K562 (cell line): ENCODE results near the gene SPDL1. TPM values are rescaled to one million over a fixed set of nuclear protein-coding genes. Genes with fewer than 3 reads are reported as not detected.

Experiments
- ATAC-seq: fragments of 200-7000 bp; cut with Tn5 transposase; 3 replicates; pipeline ENCODE4 v1.9.1; 2020; ENCODE audit warnings: moderate library complexity
- BruUV-seq: library from RNA; stranded (reverse); fragments of 400-500 nt; replicated peaks from 2 replicates; lab custom pipeline; 2021; lab: Mats Ljungman, UMichigan
- CTCF ChIA-PET: fragments of 300-600 bp; formaldehyde crosslinking; extraction: SDS; loops from one replicate; lab custom pipeline; 2021; ENCODE audit warnings: low intra/inter-chr PET ratio; lab: Yijun Ruan, JAX
- POLR2A ChIA-PET: fragments of 300-600, 350-650 bp; sonication (Branson Sonifier 250); formaldehyde crosslinking; extraction: SDS; loops from one replicate; lab custom pipeline; 2021; ENCODE audit warnings: antibody characterized with exemption, inconsistent platforms; lab: Yijun Ruan, JAX
- DNase-seq, 4 experiments: peaks; one replicate each; pipeline versions ENCODE4 v3.0.0 to v3.0.0-alpha.2; 2011 to 2018; ENCODE audit warnings: low spot score in 3 of 4, mixed read lengths in 3 of 4; ENCODE audit errors: extremely low read depth in 1 of 4
- FAIRE-seq: peaks from 2 replicates; lab custom pipeline; 2011; peaks lifted over from hg19 to GRCh38; lab: Jason Lieb, UNC
- H2AFZ ChIP-seq: 2 replicates; pipeline ENCODE4 v1.6.0; 2011; ENCODE audit warnings: low read depth, low read length, control low read depth, inconsistent platforms
- H3K27ac ChIP-seq: fragments of 200-600 bp; 3 replicates; pipeline ENCODE4 v1.8.0; 2011; ENCODE audit warnings: low read depth, mild to moderate bottlenecking, control low read depth, inconsistent platforms, low read length, moderate library complexity, mixed read lengths; ENCODE audit errors: extremely low read depth
- H3K27me3 ChIP-seq, 2 experiments: fragments of 300-600 bp in 1 of 2; 2 replicates in 1 of 2; 3 replicates in 1 of 2; pipeline versions ENCODE4 v1.6.0 to v1.8.0; 2011; ENCODE audit warnings: inconsistent platforms in 2 of 2, low read length in 2 of 2, mild to moderate bottlenecking in 1 of 2, mixed read lengths in 1 of 2, moderate library complexity in 1 of 2; ENCODE audit not compliant: control insufficient read depth in 2 of 2, insufficient read depth in 2 of 2
- H3K36me3 ChIP-seq: fragments of 300-600 bp; 3 replicates; pipeline ENCODE4 v1.8.0; 2011; ENCODE audit warnings: mild to moderate bottlenecking, low read length, inconsistent platforms; ENCODE audit not compliant: control insufficient read depth, insufficient read depth
- H3K4me1 ChIP-seq, 2 experiments: fragments of 200-600 bp in 1 of 2; replicated peaks in 1 of 2; 2 replicates in 1 of 2; 3 replicates in 1 of 2; pipeline versions ENCODE4 v1.5.1 to v1.8.0; 2011; ENCODE audit warnings: inconsistent platforms in 2 of 2, low read length in 2 of 2, mild to moderate bottlenecking in 1 of 2, mixed read lengths in 1 of 2, moderate library complexity in 1 of 2; ENCODE audit not compliant: control insufficient read depth in 2 of 2, insufficient read depth in 2 of 2
- H3K4me2 ChIP-seq: 2 replicates; pipeline ENCODE4 v1.6.1; 2011; ENCODE audit warnings: low read length, control low read depth, inconsistent platforms, mixed read lengths; ENCODE audit not compliant: insufficient read depth
- H3K4me3 ChIP-seq: fragments of 200-600 bp; sonication (generic), shearing (Covaris generic); 2 replicates; pipeline ENCODE4 v1.5.1; 2016; ENCODE audit warnings: control low read depth, inconsistent platforms
- H3K79me2 ChIP-seq: fragments of 200-600 bp; 3 replicates; pipeline ENCODE4 v1.8.0; 2011; ENCODE audit warnings: low read length, inconsistent platforms; ENCODE audit not compliant: control insufficient read depth, insufficient read depth
- H3K9ac ChIP-seq, 2 experiments: 2 replicates each; pipeline versions ENCODE4 v1.6.0 to v1.6.1; 2011; ENCODE audit warnings: low read depth in 2 of 2, low read length in 2 of 2, control low read depth in 1 of 2, inconsistent platforms in 1 of 2, mild to moderate bottlenecking in 1 of 2, mixed read lengths in 1 of 2; ENCODE audit not compliant: insufficient read depth in 1 of 2
- H3K9me1 ChIP-seq: one replicate; pipeline ENCODE4 v1.6.0; 2011; ENCODE audit warnings: inconsistent platforms, mild to moderate bottlenecking, low read length, moderate library complexity; ENCODE audit not compliant: control insufficient read depth, insufficient read depth
- H3K9me3 ChIP-seq: replicated peaks from 2 replicates; pipeline ENCODE4 v1.5.1; 2011; ENCODE audit warnings: low read depth, low read length, inconsistent platforms; ENCODE audit not compliant: control insufficient read depth, insufficient read depth
- H4K20me1 ChIP-seq: replicated peaks from 2 replicates; pipeline ENCODE4 v1.6.1; 2011; ENCODE audit warnings: low read length, inconsistent platforms, mixed read lengths; ENCODE audit not compliant: control insufficient read depth, insufficient read depth
- C11orf30 ChIP-seq: fragments of 450-650 bp; IDR thresholded peaks from 2 replicates; pipeline ENCODE4 v1.6.1; 2016; ENCODE audit warnings: low read depth, mild to moderate bottlenecking
- COPS2 ChIP-seq: fragments of 450-650 bp; conservative IDR thresholded peaks from 2 replicates; pipeline ENCODE4 v1.6.1; 2016; ENCODE audit warnings: mild to moderate bottlenecking, moderate library complexity
- ESRRB ChIP-seq: fragments of 250-450 bp; sonication (Bioruptor Pico); IDR thresholded peaks from 2 replicates; pipeline ENCODE4 v1.5.0; 2020; ENCODE audit warnings: mild to moderate bottlenecking, moderate library complexity, borderline replicate concordance
- ETV5 ChIP-seq: sonication (generic); formaldehyde crosslinking; IDR thresholded peaks from 2 replicates; pipeline ENCODE4 v1.4.0; 2020; ENCODE audit warnings: low read depth, mild to moderate bottlenecking, missing genetic modification reagents
- HDAC2 ChIP-seq: fragments of 450-650 bp; IDR thresholded peaks from 2 replicates; pipeline ENCODE4 v1.6.1; 2016; ENCODE audit warnings: mild to moderate bottlenecking
- KLF1 ChIP-seq: fragments of 450-650 bp; IDR thresholded peaks from 2 replicates; pipeline ENCODE4 v1.6.1; 2016; ENCODE audit warnings: missing genetic modification characterization, missing compliant biosample characterization
- MAZ ChIP-seq, 2 experiments: fragments of 450-650 bp in 1 of 2; sonication (generic) in 1 of 2; formaldehyde crosslinking; IDR thresholded peaks in 1 of 2; conservative IDR thresholded peaks in 1 of 2; 2 replicates each; pipeline versions ENCODE4 v1.4.0 to v1.5.0; 2020; ENCODE audit warnings: mild to moderate bottlenecking in 1 of 2, missing genetic modification reagents in 1 of 2
- SUPT5H ChIP-seq: fragments of 450-650 bp; IDR thresholded peaks from 2 replicates; pipeline ENCODE4 v1.6.1; 2016
- TAL1 ChIP-seq: fragments of 450-650 bp; IDR thresholded peaks from 2 replicates; pipeline ENCODE4 v1.6.1; 2016; ENCODE audit warnings: mild to moderate bottlenecking
- TEAD2 ChIP-seq: fragments of 450-650 bp; IDR thresholded peaks from 2 replicates; pipeline ENCODE4 v1.6.1; 2016; ENCODE audit warnings: missing genetic modification characterization, control low read depth, missing compliant biosample characterization
- ZNF561 ChIP-seq: fragments of 450-650 bp; formaldehyde crosslinking; conservative IDR thresholded peaks from 2 replicates; pipeline ENCODE4 v1.4.0; 2020; ENCODE audit warnings: mild to moderate bottlenecking, moderate library complexity
- ZNF77 ChIP-seq: fragments of 250-450 bp; sonication (Bioruptor Pico); IDR thresholded peaks from 2 replicates; pipeline ENCODE4 v1.5.0; 2020
- WGBS: fragments of 100-300 bp; shearing (Covaris generic); methylation state at CpG from one replicate; pipeline ENCODE4 v1.1.6; 2016; ENCODE audit warnings: low coverage, mixed read lengths; ENCODE audit not compliant: insufficient coverage; ENCODE audit errors: missing lambda C conversion rate; 5-methylcytosine and 5-hydroxymethylcytosine counted together
- in situ Hi-C: fragments of 300-500 bp; cut with MboI; formaldehyde crosslinking; loops from 4 replicates; pipeline ENCODE4 v1.15.0; 2018; ENCODE audit warnings: inconsistent platforms, mixed read lengths
- intact Hi-C: fragments of 100-400 bp; cut with micrococcal nuclease; formaldehyde crosslinking; loops from 2 replicates; pipeline ENCODE4 v1.14.2; 2022
- polyA plus RNA-seq, 8 experiments: library from polyadenylated mRNA; depleted of rRNA in 4 of 8; stranded (reverse) in 5 of 8; unstranded in 3 of 8; fragments of >200 nt; fragmentation: Nextera tagmentation in 2 of 8; fragmentation: Illumina TruSeq in 1 of 8; extraction: Ambion mirVana in 2 of 8; extraction: Trizol in 1 of 8; gene quantifications; 2 replicates each; pipeline versions ENCODE4 v1.2.1 to v1.2.3, GENCODE V29; 2011 to 2014; ENCODE audit warnings: inconsistent platforms in 1 of 8, missing spikeins in 1 of 8
- total RNA-seq, 7 experiments: library from RNA; depleted of rRNA in 6 of 7; stranded (reverse); fragments of >200 nt in 6 of 7; fragmentation: Illumina TruSeq in 2 of 7; extraction: Trizol in 2 of 7; gene quantifications; 2 replicates each; pipeline versions ENCODE4 v1.2.1 to v1.2.3, GENCODE V29; 2011 to 2021; ENCODE audit warnings: low replicate concordance in 1 of 7
- TF ChIP-seq, protein P1 (sequence below): fragments of 200-800 bp; sonication (Bioruptor generic); IDR thresholded peaks from 2 replicates; pipeline ENCODE4 v1.6.1; 2017; ENCODE audit warnings: missing genetic modification characterization, missing compliant biosample characterization

Gene SPDL1
- total and polyA plus RNA-seq, 9 of the 15 experiments (the other 6 are each of a cell fraction or from before 2014, with no cell fraction given) = 32.4 to 59.6 (median 49.0) TPM

DNA sequence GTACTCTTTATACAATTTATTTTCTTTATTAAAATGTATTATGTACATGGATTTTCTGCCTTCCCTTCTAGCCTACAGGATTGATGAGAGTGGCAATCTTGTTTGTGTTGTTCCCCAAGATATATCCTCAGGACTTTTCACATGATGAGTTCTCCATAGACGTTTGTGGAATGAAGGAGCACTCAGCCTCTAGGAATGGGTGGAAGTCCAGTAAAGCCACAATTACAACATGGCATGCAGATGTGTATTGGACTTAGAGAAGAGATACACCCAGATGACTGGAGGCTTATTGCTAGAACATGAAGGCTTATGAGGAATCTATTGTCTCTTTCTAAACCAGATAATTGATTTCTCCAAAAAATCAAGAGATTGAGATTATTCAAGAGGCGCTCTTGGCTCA is 45.3 kb downstream of the SPDL1 start:
- H3K79me2 ChIP-seq = no peaks in the 10 kb centered on the region
- BruUV-seq = no TSS peak
- H3K9me3 ChIP-seq = no peaks in the 10 kb centered on the region
- no peak overlapping the region for H3K4me3 ChIP-seq
- in situ Hi-C loops (no loop called here), intact Hi-C loops (no loop called here)
- no peak overlapping the region for H3K4me2 ChIP-seq
- no peak overlapping the region for H3K27ac ChIP-seq
- no peaks in the 10 kb centered on the region for H3K9me1 ChIP-seq
- POLR2A ChIA-PET = no interaction called here
- H3K36me3 ChIP-seq = no peaks in the 10 kb centered on the region
- no peaks in the 10 kb centered on the region for H4K20me1 ChIP-seq
- CTCF ChIA-PET = no interaction called here
- no peak for ATAC-seq
- no peaks in the 10 kb centered on the region for H3K4me1 ChIP-seq
- no peak for FAIRE-seq
- no peaks in the 10 kb centered on the region for H3K27me3 ChIP-seq
- 7% methylated on average over 2 of the region's 2 CpGs for WGBS
- H3K9ac ChIP-seq = no peak overlapping the region
- no peak for DNase-seq
- TF ChIP-seq, protein P1, sequence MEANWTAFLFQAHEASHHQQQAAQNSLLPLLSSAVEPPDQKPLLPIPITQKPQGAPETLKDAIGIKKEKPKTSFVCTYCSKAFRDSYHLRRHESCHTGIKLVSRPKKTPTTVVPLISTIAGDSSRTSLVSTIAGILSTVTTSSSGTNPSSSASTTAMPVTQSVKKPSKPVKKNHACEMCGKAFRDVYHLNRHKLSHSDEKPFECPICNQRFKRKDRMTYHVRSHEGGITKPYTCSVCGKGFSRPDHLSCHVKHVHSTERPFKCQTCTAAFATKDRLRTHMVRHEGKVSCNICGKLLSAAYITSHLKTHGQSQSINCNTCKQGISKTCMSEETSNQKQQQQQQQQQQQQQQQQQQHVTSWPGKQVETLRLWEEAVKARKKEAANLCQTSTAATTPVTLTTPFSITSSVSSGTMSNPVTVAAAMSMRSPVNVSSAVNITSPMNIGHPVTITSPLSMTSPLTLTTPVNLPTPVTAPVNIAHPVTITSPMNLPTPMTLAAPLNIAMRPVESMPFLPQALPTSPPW (CRISPR knock-in tag) = no peak
- TF ChIP-seq SUPT5H = no peak
- no peak for TF ChIP-seq KLF1 (tag)
- no peak for TF ChIP-seq ETV5
- TF ChIP-seq TEAD2 (tag) = no peak
- no peak for TF ChIP-seq ESRRB (CRISPR knock-in tag)
- TF ChIP-seq COPS2 = no peak
- no peak for TF ChIP-seq ZNF77 (CRISPR knock-in tag)
- TF ChIP-seq ZNF561 (CRISPR knock-in tag) = no peak
- no peak for TF ChIP-seq MAZ (CRISPR knock-in tag; conservative IDR thresholded peaks at IDR 0.05 in 1 of 2, IDR thresholded peaks at IDR 0.05 in 1 of 2)
- TF ChIP-seq C11orf30 = no peak
- TF ChIP-seq TAL1 = no peak
- no peak for TF ChIP-seq HDAC2
- H2AFZ ChIP-seq = no peak overlapping the region
